HG02610 (cell line): ENCODE measurements around the gene SOX4.

Source experiments
- ATAC-seq: cut with Tn5 transposase; IDR thresholded peaks from one replicate; pipeline ENCODE4 v1.9.1; 2021; ENCODE audit warnings: mild to moderate bottlenecking, moderate library complexity; ENCODE audit not compliant: unreplicated experiment

SOX4 gene

DNA sequence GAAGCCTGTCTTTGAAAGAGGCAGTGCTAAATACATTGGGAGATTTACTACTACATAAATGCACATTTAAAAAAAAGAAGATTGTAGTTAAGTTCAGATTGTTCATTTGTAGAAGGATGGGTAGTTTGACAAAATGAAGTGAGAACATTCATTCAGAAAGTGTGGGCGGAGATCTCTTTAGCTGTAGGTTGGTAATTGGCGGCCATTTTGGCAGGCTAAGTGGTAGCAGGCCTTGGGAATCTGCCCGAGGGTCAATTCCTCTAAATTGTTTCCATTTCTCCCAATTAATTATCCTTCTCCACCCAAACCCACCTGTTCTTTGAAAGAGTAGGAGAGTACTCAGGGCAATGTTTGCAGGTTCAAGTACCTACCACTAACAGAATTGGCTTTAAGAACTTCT, 17.9 kb downstream of the SOX4 start:
- ATAC-seq, result no peak

DNA sequence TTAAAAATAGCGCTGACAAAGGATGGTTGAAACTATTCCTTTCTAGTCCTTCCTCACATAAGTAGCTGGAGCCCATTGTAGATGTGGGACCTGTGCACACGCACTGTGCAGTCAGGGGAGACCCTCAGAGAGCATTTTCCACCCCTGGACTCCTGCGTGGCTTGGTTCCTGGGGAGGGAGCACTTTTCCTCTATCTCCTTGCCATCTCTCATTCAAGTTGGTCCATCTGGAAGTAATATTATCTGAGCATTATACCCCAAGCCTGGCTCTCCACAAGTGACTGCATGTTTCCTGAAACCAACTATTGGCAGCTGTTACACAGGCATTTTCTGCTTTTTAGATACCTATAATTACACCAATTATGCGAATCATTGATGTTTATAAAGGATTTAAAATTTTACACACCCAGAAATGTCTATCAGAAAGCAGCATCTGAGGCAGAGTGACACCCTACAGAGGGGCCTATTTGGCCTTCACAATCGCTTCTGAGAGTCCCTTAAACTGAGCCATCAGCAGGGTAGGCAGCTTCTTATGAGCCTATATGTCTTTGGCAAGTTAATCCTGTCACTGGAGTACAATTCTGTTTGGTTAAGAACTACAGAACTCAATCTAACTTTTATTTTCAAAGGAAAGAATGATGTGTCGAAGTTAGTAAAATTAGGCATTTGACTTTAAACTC, 18.7 kb downstream of the SOX4 start:
- no peak for ATAC-seq

DNA sequence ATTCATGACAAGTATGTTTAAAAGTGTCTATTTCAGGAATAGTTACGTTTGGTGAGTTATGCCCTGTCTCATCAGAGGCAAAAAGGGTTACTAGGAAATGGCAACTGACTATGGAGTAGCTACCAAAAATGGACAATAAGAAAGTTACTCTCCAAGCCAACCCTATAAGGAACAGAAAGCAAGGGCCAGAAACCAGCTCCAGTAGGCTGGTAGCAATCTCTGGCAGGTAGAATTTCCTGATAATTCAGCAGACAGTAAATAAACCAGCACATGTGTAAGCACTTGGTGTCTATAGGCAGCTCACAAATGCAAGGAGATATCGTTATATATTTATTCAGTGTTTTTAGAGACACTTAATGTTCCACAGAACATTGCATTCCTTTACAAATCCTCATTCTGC, 20.3 kb downstream of the SOX4 start:
- no peak for ATAC-seq

DNA sequence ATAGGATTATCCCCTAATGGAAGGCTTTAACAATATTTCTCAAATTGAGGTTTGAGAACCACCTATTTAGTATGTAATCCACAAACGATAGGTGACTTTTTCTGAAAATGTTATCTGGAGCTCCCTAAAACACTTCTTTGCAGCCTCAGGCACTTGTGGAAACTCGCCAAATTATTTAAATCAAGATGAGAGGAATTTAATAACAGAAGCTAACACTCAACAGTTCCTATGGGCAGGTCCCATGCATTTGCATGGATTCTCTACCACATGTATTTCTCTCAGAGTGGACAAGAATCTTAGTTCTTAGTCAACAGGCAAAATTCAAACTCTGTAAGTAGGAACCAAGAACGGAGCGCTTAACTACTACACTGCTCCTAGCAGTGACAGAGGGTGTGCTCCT, 20.7 kb downstream of the SOX4 start:
- ATAC-seq, result no peak

DNA sequence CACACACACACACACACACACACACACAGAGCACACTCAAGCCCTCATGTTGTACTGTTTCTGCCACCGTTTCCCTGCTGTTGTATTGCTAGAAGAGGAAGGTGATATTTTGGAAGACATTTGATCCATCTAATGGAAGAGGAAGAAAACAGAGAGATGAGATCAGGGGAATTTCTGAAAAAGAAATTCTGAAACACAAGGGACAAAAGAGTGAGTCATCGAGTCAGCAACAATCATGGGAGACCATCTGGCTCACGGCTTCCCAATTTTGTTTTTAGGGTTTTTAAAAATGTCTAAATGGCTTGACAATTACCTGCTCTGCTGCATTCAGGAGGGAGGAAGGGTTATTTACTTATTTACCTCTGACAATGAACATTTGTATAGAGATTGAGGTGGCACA, 22.0 kb downstream of the SOX4 start:
- ATAC-seq, result no peak

DNA sequence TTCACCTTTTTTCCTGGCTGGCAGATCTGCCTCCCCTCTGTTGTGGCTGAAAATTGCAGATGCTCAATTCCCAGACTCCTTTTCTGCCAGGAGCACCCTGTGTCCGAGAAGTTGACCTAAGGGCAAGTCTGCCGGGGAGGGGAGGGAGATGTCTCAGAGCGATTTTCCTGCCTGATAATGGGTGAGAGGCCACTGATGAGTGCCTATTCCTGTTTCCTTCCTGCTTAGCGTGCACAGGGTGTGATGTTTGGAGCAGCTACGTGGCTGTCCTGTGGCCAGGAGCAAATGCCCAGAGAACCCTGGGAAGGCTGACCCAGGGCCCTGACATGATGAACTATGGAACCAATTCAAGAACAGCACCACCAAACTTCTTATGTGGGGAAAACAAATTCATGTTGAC, 22.5 kb downstream of the SOX4 start:
- ATAC-seq, result no peak

DNA sequence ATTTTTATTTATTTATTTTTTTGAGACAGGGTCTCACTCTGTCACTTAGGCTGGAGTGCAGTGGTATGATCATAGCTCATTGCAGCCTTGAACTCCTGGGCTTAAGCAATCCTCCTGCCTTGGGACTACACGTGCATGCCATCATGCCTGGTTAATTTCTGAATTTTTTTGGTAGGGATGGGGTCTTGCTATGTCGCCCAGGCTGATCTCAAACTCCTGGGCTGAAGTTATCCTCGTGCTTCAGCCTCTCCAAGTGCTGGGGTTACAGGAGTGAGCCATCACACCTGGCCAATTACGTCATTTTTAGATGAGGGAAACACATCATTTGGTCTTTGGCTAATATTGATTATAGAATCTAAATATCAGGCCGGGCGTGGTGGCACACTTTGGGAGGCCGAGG, 32.1 kb downstream of the SOX4 start:
- ATAC-seq, result no peak

DNA sequence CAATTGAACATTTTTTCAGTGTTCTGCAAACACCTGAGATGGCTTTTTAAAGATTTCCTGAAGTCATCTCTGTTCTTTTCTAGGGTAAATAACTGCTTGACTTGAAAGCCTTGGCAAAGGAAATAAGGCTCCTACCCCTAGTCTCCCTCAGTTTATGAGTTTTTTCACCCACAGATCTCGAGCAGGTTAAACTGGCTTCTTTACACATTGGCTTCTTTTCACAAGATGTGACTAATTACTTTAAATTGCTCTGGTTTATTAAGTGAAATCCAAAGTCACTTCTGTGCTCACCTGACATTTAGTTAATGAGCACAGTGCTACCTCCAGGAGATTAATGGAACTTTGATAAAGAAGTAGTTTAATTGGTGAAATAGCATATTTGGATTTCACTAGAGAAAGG, 33.2 kb downstream of the SOX4 start:
- no peak for ATAC-seq

DNA sequence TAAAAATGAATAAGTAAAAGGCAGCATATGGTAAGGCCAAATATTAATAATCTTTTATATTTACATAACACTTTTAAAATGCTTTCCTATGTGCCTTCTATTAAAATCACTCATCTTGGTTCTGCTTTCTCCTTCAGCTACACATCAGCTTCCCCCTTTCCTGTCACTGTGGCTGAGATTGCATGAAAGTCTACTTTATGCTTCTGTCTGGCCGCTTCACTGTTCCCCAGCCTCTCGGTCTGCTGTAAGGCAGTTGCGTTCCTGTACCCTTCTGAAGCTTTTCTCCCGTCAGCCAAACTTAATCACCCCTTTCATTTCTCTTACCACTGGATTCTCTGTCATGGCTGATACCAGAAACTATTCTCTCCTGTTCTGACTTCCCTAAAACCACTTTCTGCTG, 34.6 kb downstream of the SOX4 start:
- ATAC-seq, result no peak

DNA sequence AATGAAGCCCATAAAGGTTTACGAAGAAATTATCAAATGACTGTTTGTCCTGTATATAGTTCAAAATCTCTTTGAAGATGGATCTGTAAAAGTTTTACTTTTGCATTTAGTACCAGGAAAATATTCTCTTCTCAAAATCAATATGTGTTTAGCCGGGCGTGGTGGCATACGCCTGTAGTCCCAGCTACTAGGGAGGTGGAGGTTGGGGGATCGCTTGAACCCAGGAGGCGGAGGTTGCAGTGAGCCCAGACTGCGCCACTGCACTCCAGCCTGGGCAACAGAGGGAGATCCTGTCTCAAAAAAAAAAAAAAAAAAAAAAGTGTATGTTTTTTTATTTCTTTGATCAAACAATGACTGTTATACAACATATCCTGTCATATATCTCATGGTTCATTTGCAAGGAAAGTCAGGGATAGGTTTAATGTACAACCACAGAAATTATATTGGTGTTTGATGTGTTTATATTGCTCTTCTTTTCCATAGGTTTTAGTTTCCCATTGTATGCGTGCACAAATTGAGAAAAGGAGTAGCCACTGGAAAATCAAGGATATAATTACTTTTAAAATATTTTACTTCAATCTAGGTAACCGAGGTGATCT, 40.1 kb downstream of the SOX4 start:
- no peak for ATAC-seq

DNA sequence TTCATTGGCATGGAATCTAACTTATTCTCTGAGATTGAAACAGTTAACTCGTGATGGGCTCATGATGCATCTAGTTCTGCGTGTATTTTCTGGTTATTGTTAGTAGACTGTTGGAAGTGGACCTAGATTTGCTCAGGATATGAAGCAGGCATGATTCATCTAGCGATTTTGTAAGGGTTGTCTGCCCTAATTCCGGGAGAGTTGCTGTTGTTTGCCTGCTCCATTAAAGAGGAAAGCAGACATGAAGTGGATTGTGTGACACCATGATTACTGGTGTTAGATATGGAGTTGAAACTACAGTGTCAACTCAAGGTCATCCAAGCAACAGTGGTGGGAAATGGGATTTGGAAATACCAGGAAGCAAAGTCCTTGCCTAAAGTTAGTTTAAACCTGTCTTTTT, 41.0 kb downstream of the SOX4 start:
- no peak for ATAC-seq

DNA sequence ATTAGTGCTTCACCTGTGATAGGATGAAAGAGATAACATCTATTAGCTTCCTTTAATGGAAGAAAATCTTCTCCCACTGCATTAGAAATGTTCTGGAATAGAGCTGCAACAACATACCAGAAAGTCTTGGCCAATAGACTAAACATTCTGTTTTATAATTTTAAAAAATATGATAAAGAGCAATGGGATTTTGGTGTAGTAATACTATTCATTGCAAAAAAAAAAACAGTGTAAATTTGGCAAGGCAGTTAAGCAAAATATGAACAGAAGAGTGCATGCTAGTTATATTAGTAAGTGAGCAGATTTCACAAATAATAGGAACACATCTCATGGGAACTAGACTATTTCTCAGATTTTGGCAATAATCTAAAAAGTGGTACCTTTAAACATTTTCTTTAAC, 43.3 kb downstream of the SOX4 start:
- ATAC-seq, result no peak

DNA sequence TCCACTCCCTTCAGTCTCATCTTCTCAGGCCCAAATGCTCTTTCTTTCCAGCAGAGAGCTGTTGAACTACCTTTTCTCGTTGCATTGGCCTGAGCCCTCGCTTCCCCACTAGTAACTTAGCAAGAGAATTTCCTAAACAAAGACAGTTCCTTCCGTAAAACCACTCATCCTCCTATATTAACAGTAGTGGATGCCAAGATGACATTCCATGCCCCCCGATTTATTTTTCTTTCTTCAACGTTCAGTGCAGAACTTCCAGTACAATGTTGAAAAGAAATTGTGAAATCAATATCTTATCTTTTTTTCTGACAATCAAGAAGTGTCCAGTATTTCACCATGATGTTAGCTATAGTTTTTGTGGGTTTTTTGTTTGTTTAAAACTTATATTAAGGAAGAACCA, 45.8 kb downstream of the SOX4 start:
- ATAC-seq, result no peak
